HG03097 (cell line): ENCODE results near the gene PCNT.
"Not testable (repeated sequence)": the region's sequence is repeated elsewhere in the genome, so short reads cannot be mapped to it uniquely, and the experiment has no call there.

Experiments used
- ATAC-seq: cut with Tn5 transposase; IDR thresholded peaks from one replicate; pipeline ENCODE4 v1.9.1; 2021; ENCODE audit not compliant: unreplicated experiment, low FRiP score

Gene PCNT

DNA sequence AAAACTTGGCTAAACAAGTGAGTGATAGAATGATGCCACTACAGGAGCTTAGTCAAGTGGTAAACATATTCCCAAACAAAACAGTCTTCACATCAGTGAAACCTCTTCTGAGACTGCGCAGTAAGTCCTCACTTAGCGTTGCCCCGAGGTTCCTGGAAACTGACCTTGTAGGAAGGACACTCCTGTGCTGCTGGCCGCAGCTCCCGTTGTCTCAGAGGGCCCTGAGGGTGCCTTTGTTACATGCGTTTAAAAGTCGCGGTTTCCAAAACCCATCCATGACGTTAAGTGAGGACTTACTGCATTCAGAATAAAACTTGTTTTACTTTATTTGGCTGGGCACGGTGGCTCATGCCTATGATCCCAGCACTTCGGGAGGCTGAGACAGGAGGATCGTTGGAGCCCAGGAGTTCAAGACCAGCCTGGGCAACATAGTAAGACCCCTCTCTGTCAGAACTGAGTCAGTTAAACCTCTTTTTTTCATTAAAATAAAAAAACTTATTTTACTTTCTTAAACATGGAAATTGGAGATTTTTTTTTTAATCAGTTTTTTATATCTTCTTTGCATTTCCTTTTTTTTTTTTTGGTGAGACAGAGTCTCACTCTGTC, 98.8 kb downstream of the PCNT start:
- ATAC-seq, result no peak

DNA sequence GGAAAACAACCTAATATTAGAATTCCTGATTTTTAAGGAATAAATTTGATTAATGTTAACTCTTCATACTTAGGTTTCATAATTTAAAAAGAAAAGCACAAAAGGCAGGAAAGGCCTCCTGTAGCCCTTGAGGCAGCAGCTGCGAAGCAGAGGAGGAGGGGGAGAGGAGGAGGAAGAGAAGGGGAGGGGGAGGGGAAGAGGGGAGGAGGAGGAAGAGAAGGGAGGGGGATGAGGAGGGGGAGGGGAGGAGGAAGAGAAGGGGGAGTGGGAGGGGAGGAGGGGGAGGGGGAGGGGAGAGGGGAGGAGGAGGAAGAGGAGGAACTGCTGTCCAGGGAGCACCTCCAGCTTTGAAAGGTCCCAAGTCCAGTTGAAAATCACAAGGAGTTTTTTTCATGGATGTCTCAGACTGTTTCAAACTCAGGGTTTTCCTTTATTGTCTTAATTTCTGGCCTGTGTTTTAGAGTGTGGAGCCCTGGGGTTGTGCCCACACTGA, 99.6 kb downstream of the PCNT start:
- ATAC-seq, result no peak

DNA sequence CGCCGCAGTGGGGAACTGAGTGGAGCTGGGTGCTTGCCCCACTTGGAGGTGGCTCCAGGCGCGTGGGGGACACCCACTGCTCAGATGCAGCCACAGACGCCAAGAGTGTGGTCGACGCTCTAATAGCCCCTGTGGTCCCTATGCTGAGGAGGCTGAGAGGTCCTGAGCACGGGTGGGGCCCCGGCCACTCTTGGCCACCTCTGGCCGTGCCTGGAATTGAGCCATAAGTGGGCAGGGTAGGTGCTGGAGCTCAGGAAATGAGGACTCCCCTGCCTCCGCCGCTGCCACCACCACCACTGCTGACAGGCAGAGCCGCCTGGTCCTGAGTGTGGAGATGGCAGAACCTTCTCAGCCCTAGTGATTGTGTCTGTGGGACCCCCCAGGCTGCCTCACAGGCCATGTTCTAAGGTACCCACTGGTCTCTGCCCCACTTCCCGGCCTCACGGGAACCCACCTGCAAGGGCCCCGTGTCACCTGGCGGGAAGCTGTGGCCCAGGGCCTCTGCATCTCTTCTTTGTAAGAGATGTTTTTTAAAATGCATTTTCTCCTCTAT, 100.2 kb downstream of the PCNT start:
- no peak for ATAC-seq

DNA sequence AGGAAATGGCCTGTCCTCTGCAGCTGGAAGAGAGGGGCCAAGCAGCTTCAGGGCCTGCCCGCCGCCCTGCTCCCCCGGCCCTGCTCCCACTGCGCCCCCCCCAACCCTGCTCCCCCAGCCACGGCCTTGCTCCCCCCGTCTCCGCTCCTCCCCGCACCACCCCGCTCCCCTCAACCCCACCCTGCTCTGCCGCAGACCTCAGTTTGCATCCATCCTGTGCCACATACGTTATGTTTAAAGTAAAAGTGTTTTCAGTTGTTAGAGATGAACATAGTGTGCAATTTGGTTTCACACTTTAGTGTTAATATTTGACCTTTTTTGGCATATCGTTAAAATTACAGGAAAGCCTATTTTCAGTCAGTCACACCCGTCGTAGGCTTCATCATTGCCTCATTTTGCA, 100.7 kb downstream of the PCNT start:
- ATAC-seq, result no peak

DNA sequence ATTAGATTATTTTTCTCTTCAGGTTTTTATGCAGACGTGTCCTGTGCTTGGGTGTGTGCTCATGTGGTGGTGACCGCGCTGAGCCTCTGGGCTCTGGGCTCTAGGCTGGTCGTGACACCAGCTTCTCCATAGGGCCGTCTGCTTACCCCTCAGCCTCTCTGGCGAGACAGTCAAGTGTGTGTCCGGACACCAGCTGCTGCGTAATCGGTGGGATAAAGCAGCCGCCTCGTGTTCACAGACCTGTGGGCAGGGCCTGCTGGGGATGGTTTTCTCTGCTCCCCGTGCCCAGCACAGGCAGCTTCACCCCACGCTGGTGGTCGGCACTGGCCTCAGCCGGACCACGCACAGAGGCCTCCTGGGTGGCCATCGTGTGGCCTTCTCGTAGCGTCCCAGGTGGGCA, 101.1 kb downstream of the PCNT start:
- ATAC-seq, result no peak

DNA sequence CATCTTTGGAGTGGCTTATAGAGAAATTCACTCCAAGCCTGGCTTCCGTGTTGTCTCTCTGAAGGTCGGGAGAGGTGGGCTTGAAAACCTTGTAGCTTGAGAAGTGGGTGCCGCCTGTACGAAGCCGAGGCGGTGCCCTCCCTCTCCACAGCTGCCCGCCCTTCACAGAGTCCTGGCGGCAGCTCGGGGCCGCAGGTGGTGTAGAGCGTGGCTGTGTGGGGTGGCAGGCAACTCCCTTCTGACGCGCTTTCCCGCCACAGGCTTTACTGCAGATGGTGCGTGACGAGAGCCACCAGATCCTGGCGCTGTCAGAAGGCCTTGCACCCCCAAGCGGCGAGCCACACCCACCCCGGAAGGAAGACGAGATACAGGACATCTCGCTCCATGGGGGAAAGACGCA, 101.6 kb downstream of the PCNT start:
- ATAC-seq, result no peak

DNA sequence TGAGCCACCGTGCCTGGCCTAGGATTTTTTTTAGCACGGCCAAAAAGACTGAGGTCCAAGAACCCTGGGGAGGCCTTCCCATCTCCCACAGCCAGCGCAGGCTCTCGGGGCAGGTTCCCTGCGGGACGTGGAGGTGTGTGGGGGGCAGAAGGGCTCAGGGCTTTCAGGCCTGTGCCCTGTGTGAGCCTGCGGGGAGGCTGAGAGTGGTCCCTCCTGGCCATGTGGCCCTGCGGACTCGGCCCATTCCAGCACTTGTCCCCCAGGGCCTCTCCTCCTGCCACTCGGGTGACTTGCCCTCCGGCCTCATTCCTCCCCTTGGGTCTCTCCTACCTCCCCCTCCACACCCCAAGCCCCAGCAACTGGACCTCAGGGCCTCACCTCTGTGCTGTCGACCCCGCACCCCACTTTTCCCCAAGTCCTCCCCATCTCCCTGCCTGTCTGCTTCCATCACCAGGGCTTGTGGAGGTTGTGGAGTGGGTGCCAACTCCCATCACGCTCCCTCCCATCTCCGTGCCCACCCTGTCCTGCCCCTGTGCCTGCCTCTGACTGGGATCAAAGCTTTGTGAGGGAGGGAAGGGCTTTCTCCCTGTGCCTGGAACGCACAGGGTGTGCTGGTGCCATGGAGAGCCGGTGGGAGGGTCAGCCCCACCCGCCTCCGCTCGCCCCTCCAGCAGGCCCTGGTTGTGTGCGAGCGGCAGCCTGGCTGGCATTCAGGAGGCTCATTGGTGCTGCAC, 102.5 kb downstream of the PCNT start:
- ATAC-seq, result no peak

DNA sequence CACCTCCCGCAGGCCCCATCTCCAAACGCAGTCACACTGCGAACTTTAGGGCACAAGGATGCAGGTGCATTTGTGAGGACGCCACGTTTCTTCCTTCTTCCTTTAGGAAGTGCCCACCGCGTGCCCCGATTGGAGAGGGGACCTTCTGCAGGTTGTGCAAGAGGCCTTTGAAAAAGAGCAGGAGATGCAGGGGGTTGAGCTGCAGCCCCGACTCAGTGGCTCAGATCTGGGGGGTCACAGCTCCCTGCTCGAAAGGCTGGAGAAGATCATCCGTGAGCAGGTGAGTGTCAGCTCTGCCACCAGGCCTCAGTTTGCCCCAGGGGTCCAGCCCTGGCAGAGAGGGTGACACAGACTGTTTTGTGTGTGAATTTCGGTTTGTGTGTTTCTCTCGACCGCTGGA, 103.6 kb downstream of the PCNT start:
- no peak for ATAC-seq

DNA sequence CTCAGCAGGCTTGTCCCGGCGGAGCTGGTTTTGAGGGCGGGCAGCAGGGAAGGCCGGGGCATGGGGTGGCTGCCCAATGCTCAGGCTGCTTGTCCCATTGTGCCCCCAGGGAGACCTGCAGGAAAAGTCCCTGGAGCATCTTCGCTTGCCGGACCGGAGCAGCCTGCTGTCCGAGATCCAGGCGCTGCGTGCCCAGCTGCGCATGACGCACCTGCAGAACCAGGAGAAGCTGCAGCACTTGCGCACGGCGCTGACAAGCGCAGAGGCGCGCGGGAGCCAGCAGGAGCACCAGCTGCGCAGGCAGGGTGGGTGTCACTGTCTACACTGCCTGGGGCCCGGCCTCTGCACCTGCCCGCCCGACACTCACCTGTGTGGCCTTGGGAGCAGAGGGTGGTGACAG, 104.3 kb downstream of the PCNT start:
- ATAC-seq, result no peak

DNA sequence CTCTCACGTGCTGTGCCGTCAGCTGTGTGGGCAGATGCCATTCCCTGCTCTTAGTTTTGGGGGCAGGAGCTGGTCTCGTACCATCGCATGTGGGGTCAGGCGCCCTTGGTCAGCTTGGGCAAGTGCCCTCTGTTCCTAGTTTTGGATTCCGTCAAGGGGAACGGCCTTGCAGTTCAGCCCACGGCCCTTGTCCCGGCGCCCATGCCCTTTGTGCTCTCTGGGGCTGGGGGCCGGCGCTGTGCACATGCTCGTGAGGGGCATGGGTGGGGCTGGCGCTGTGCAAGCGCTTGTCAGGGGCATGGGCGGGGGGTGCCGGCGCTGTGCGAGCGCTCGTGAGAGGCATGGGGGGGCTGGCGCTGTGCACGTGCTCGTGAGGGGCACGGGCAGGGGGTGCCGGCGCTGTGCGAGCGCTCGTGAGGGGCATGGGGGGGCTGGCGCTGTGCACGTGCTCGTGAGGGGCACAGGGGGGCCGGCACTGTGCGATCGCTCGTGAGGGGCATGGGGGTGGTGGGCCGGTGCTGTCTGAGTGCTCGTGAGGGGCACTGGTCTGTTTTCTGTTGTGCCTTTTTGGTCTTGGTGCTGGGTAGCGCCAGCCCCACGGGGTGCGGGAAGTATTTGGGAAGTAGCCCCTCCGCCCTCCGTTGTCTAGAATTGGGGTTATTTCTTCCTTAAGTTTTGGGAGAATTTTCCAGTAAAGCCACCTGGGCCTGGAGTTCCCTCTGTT, 105.2 kb downstream of the PCNT start:
- ATAC-seq, result no peak

DNA sequence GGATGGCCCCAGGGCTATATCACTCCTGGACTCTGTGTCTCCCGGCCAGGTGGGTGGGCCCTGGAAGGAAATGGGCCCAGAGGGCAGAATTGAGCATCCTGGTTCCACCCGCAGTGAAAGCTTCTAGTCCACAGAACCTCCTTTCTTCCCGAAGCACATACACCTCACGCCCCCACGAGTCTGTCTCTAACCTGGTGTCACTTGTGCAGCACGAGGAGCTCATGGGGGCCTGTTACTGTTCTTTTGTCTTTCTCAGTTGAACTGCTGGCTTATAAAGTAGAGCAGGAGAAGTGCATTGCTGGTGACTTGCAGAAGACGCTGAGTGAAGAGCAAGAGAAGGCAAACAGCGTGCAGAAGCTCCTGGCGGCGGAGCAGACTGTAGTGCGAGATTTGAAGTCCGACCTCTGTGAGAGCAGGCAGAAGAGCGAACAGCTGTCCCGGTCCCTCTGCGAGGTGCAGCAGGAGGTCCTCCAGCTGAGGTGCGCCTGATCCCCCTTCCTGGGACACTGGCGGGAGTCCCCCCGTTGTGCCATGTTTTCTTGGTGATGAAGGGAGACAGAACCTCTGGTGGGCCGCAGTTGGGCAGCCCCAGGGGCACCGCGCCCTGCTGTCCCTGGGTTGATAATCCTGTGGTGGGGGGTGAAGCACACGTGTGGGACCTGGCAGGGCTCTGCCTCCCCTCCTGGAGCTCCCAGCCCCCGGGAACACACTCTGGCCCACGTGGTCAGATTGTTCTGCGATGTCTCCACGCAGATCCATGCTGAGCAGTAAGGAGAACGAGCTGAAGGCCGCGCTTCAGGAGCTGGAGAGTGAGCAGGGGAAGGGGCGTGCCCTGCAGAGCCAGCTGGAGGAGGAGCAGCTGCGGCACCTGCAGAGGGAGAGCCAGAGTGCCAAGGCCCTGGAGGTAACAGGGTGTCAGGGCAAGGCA, 106.1 kb downstream of the PCNT start:
- no peak for ATAC-seq

DNA sequence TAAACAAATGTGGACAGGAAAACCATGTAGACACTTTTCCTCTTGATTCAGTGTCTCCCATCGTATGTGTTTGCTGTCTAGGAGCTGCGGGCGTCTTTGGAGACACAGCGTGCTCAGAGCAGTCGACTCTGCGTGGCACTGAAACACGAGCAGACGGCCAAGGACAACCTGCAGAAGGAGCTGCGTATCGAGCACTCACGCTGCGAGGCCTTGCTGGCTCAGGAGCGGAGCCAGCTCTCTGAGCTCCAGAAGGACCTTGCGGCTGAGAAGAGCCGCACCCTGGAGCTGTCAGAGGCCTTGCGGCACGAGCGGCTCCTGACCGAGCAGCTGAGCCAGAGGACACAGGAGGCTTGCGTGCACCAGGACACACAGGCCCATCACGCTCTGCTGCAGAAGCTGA, 107.5 kb downstream of the PCNT start:
- no peak for ATAC-seq

DNA sequence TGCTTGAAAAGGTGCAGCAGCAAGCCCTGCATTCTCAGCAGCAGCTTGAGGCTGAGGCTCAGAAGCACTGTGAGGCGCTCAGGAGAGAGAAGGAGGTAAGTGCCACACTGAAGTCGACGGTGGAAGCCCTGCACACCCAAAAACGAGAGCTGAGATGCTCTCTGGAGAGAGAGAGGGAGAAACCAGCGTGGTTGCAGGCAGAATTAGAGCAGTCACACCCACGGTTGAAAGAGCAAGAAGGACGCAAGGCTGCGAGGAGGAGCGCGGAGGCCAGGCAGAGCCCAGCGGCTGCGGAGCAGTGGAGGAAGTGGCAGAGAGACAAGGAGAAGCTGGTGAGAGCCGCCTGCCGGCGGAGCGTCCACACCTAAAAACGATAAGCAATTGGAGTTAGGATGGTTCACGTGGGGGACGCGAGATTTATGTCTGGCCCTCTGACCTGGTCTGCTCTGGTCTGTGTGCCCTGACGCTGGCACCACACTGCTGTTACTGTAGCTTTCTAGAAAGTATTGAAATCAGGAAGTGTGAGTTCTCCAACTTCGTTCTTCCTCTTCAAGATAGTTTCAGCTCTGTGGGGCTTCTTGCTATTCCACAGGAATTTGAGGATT, 108.0 kb downstream of the PCNT start:
- no peak for ATAC-seq

DNA sequence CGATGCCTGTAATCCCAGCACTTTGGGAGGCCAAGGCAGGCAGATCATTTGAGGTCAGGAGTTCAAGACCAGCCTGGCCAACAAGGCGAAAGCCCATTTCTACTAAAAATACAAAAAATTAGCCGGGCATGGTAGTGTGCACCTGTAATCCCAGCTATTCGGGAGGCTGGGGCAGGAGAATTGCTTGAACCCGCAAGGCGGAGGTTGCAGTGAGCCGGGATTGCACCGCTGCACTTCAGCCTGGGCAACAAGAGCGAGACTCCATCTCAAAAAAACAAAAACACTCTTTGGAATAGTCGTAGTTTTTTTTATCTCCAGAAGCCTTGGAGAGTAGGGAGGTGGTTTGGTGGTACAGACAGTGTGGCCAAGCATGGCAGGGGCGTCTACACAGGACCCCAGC, 109.2 kb downstream of the PCNT start:
- not testable (repeated sequence) for ATAC-seq

DNA sequence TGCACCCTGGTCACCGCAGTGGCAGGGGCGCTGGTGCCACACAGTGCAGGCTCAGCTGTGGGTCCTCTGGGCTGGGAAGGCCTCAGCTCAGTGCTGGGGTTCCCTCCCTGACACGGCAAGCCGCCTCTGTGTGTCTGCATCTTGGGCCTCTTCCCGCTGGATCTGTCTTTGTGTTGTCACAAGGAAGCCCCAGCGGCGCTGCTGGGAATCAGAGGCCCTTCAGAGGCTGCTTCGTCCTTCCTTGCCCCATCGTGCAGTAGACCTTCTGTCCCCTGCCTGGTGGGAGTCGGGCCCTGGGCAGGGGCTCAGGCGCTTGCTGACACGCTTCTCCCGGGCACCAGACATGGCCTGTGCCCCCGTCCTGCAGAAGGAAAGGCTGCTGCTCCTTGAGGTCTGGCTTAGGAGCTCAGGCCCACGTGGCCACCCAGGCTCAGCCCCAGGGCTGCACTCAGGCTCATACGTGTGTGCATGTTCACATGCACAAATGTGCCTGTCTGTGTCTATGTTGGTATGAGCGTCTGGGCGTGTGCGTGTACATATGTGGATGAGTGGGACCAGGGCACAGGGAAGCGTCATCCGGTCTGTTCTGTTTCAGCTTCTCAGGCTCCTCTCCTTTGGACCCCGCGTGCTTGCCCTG, 110.5 kb downstream of the PCNT start:
- ATAC-seq, result no peak

DNA sequence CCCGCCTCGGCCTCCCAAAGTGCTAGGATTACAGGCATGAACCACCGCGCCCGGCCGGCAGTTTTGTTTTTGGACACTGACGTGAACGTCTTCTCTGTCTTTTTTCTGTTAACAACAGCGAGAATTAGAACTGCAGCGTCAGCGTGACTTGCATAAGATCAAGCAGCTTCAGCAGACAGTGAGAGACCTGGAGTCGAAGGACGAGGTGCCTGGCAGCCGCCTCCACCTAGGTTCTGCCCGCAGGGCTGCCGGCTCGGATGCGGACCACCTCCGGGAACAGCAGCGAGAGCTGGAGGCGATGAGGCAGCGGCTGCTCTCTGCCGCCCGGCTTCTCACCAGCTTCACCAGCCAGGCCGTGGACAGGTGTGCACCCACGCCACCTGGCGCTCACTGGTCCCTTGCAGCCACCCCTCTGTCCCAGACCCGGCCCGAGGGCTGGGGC, 111.9 kb downstream of the PCNT start:
- no peak for ATAC-seq

DNA sequence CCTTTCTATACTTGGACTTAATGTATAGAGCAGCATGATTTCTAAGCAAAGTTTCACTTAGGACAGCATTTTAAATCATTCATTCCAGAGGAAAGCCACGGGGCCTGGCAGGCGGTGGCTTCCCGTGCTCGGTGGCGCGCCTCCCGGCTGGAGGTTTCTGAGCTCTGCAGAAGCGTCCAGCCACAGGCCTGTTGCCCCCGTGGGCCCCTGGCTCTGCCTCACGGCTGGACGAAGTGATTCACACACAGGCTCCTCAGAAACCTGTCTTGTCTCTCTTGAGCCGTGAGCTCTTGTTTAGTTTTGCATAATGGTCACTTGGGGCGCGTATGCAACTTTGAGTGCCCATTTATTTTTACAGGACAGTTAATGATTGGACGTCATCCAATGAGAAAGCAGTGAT, 112.7 kb downstream of the PCNT start:
- no peak for ATAC-seq

DNA sequence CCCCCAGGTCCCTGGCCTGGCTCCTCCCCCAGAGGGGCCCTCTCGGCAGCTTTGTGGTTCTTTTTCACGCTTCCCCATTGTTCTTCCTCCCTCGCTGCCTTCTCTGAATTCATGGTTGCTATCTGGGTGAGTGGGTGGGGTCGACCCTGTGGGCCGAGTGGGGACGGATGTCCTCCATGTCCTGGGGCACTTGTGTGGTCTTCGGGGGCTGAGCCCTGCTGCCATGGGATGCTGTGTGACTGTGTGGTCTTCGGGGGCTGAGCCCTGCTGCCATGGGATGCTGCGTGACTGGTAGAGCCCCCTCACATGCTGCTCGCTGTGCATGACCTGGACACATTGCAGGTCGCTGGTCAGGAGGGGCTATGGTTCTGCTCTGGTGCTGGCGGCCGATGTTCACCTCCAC, 113.1 kb downstream of the PCNT start:
- no peak for ATAC-seq

DNA sequence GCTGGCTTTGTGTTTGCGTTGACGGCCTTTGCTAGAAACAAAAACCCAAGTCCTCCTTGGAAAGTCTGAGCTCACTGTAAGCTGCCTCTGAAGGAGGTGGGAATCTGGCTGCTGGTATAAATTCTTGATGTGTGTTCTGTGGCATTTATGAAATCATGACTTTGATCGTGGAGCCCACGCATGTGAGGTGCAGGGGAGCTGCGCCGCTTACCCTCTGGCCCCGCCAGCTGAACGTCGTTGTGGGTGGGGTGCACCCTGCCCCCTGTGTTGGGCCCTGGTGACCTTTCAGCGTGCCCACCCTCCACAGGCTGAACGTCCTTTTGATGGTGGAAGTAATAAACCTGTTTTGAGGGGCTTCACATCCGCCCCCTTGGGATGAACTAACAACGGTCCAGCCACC, 113.6 kb downstream of the PCNT start:
- no peak for ATAC-seq

DNA sequence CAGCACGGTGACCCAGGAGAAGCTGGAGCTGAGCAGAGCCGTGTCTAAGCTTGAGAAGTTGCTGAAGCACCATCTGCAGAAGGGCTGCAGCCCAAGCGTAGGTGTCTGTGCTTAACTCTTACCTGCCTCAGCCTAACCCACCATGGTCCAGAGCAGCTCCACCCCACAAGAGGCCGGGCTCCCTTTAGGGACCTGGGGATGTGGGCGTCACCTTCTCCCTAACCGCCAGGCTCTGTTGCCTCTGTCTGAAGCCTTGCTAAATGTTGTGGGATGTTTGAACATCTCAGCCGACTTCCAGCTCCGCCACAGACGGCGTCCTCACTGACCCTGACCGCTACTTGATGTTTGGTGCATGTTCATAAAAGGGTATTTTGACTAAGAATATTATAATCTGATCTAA, 114.3 kb downstream of the PCNT start:
- no peak for ATAC-seq
